Measurements from ENCODE around the gene IQSEC2. TPM values are rescaled to one million over a fixed set of nuclear protein-coding genes. Genes with fewer than 3 reads are reported as not detected.

The IQSEC2 gene
- total and polyA plus RNA-seq, 2 of the 8 experiments (the other 6 are each of a cell fraction or from before 2014, with no cell fraction given): 6.1 to 54.9 TPM

DNA sequence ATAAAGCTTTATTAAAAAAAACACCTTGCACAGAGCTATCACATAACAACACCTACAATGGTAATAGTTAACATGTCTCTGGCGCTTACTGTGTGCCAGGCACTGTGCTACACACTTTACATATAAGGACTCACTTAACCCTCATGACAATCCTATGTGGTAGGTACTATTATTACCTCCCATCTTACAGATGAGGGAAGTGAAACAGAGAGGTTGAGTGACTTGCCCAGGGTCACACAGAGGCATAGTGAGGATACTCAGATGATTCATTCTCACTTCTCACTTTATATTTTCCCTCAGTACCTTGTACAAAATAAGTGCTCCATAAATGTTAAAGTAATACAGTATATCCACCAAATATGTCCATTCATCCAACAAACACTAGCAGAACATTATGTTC, 43.4 kb upstream of the IQSEC2 start (continued):
- TF ChIP-seq, protein P1, sequence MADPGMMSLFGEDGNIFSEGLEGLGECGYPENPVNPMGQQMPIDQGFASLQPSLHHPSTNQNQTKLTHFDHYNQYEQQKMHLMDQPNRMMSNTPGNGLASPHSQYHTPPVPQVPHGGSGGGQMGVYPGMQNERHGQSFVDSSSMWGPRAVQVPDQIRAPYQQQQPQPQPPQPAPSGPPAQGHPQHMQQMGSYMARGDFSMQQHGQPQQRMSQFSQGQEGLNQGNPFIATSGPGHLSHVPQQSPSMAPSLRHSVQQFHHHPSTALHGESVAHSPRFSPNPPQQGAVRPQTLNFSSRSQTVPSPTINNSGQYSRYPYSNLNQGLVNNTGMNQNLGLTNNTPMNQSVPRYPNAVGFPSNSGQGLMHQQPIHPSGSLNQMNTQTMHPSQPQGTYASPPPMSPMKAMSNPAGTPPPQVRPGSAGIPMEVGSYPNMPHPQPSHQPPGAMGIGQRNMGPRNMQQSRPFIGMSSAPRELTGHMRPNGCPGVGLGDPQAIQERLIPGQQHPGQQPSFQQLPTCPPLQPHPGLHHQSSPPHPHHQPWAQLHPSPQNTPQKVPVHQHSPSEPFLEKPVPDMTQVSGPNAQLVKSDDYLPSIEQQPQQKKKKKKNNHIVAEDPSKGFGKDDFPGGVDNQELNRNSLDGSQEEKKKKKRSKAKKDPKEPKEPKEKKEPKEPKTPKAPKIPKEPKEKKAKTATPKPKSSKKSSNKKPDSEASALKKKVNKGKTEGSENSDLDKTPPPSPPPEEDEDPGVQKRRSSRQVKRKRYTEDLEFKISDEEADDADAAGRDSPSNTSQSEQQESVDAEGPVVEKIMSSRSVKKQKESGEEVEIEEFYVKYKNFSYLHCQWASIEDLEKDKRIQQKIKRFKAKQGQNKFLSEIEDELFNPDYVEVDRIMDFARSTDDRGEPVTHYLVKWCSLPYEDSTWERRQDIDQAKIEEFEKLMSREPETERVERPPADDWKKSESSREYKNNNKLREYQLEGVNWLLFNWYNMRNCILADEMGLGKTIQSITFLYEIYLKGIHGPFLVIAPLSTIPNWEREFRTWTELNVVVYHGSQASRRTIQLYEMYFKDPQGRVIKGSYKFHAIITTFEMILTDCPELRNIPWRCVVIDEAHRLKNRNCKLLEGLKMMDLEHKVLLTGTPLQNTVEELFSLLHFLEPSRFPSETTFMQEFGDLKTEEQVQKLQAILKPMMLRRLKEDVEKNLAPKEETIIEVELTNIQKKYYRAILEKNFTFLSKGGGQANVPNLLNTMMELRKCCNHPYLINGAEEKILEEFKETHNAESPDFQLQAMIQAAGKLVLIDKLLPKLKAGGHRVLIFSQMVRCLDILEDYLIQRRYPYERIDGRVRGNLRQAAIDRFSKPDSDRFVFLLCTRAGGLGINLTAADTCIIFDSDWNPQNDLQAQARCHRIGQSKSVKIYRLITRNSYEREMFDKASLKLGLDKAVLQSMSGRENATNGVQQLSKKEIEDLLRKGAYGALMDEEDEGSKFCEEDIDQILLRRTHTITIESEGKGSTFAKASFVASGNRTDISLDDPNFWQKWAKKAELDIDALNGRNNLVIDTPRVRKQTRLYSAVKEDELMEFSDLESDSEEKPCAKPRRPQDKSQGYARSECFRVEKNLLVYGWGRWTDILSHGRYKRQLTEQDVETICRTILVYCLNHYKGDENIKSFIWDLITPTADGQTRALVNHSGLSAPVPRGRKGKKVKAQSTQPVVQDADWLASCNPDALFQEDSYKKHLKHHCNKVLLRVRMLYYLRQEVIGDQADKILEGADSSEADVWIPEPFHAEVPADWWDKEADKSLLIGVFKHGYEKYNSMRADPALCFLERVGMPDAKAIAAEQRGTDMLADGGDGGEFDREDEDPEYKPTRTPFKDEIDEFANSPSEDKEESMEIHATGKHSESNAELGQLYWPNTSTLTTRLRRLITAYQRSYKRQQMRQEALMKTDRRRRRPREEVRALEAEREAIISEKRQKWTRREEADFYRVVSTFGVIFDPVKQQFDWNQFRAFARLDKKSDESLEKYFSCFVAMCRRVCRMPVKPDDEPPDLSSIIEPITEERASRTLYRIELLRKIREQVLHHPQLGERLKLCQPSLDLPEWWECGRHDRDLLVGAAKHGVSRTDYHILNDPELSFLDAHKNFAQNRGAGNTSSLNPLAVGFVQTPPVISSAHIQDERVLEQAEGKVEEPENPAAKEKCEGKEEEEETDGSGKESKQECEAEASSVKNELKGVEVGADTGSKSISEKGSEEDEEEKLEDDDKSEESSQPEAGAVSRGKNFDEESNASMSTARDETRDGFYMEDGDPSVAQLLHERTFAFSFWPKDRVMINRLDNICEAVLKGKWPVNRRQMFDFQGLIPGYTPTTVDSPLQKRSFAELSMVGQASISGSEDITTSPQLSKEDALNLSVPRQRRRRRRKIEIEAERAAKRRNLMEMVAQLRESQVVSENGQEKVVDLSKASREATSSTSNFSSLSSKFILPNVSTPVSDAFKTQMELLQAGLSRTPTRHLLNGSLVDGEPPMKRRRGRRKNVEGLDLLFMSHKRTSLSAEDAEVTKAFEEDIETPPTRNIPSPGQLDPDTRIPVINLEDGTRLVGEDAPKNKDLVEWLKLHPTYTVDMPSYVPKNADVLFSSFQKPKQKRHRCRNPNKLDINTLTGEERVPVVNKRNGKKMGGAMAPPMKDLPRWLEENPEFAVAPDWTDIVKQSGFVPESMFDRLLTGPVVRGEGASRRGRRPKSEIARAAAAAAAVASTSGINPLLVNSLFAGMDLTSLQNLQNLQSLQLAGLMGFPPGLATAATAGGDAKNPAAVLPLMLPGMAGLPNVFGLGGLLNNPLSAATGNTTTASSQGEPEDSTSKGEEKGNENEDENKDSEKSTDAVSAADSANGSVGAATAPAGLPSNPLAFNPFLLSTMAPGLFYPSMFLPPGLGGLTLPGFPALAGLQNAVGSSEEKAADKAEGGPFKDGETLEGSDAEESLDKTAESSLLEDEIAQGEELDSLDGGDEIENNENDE (IDR thresholded peaks at IDR 0.05; ENCODE audit: insufficient replicate concordance, low read length): no peak
- TF ChIP-seq SP2 (IDR thresholded peaks at IDR 0.05; ENCODE audit: low read length) (no peak), POLR2A (IDR thresholded peaks at IDR 0.05; ENCODE audit: control extremely low read depth in 1 of 2, low read depth in 2 of 2, low read length in 2 of 2) (no peak), TBP (IDR thresholded peaks at IDR 0.05; ENCODE audit: low read depth, low read length) (no peak), SIRT6 (IDR thresholded peaks at IDR 0.05; ENCODE audit: low read length) (no peak), KDM4A (IDR thresholded peaks at IDR 0.05; ENCODE audit: low read depth, low read length, severe bottlenecking) (no peak)
- TF ChIP-seq, protein P2, sequence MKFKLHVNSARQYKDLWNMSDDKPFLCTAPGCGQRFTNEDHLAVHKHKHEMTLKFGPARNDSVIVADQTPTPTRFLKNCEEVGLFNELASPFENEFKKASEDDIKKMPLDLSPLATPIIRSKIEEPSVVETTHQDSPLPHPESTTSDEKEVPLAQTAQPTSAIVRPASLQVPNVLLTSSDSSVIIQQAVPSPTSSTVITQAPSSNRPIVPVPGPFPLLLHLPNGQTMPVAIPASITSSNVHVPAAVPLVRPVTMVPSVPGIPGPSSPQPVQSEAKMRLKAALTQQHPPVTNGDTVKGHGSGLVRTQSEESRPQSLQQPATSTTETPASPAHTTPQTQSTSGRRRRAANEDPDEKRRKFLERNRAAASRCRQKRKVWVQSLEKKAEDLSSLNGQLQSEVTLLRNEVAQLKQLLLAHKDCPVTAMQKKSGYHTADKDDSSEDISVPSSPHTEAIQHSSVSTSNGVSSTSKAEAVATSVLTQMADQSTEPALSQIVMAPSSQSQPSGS (IDR thresholded peaks at IDR 0.05; ENCODE audit: low read length): no peak

Data from H1 (cell line).